Endothelial cell of umbilical vein (primary cell): Measurements from ENCODE around the gene DAD1. TPM values are rescaled to one million over a fixed set of nuclear protein-coding genes. Genes with fewer than 3 reads are reported as not detected.

Experiments used
- BruUV-seq: library from RNA; stranded (reverse); fragments of 400-500 nt; replicated peaks from 2 replicates; lab custom pipeline; 2021; lab: Mats Ljungman, UMichigan
- CTCF ChIA-PET: fragments of 300-600, 350-600 bp; sonication (Branson Sonifier 250); formaldehyde crosslinking; loops from one replicate; lab custom pipeline; 2021; ENCODE audit warnings: antibody characterized with exemption, inconsistent platforms; lab: Charles Lee
- POLR2A ChIA-PET: fragments of 300-600, 350-600 bp; sonication (Branson Sonifier 250); formaldehyde crosslinking; loops from one replicate; lab custom pipeline; 2021; ENCODE audit warnings: antibody characterized with exemption, inconsistent platforms; lab: Charles Lee
- DNase-seq: peaks from one replicate; pipeline ENCODE4 v3.0.0-alpha.2; 2011; ENCODE audit warnings: low read depth, low spot score
- FAIRE-seq: peaks from 2 replicates; lab custom pipeline; 2011; peaks lifted over from hg19 to GRCh38; lab: Jason Lieb, UNC
- H2AFZ ChIP-seq: 2 replicates; pipeline ENCODE4 v1.6.0; 2012; ENCODE audit warnings: low read depth, low read length, control low read depth, inconsistent platforms
- H3K27ac ChIP-seq: 2 replicates; pipeline ENCODE4 v1.5.1; 2011; ENCODE audit warnings: low read depth, mild to moderate bottlenecking, control low read depth, low read length, moderate library complexity; ENCODE audit not compliant: insufficient read depth
- H3K27me3 ChIP-seq, 2 experiments: 2 replicates each; pipeline versions ENCODE4 v1.6.0 to v1.6.1; 2011; ENCODE audit warnings: low read length in 2 of 2, mixed read lengths in 1 of 2; ENCODE audit not compliant: control insufficient read depth in 2 of 2, insufficient read depth in 2 of 2
- H3K36me3 ChIP-seq, 2 experiments: 2 replicates in 1 of 2; 3 replicates in 1 of 2; pipeline ENCODE4 v1.5.1; 2011; ENCODE audit warnings: low read length in 2 of 2, mild to moderate bottlenecking in 1 of 2, moderate library complexity in 1 of 2; ENCODE audit not compliant: control insufficient read depth in 2 of 2, insufficient read depth in 2 of 2; ENCODE audit errors: extremely low read depth in 1 of 2
- H3K4me1 ChIP-seq: 3 replicates; pipeline ENCODE4 v1.5.1; 2011; ENCODE audit warnings: mild to moderate bottlenecking, low read length; ENCODE audit not compliant: control insufficient read depth, insufficient read depth; ENCODE audit errors: extremely low read depth
- H3K4me2 ChIP-seq: 2 replicates; pipeline ENCODE4 v1.6.1; 2011; ENCODE audit warnings: low read length, control low read depth, mixed read lengths; ENCODE audit not compliant: insufficient read depth
- H3K4me3 ChIP-seq, 3 experiments: fragments of 200-600 bp in 1 of 3; sonication (generic), shearing (Covaris generic) in 1 of 3; replicated peaks in 1 of 3; 2 replicates each; pipeline ENCODE4 v1.5.1; 2011 to 2016; ENCODE audit warnings: control low read depth in 3 of 3, low read length in 3 of 3, mild to moderate bottlenecking in 2 of 3, inconsistent platforms in 1 of 3, low read depth in 1 of 3, moderate library complexity in 1 of 3; ENCODE audit not compliant: insufficient read depth in 1 of 3
- H3K79me2 ChIP-seq: 2 replicates; pipeline ENCODE4 v1.6.0; 2012; ENCODE audit warnings: low read length, inconsistent platforms; ENCODE audit not compliant: control insufficient read depth, insufficient read depth
- H3K9ac ChIP-seq: replicated peaks from 2 replicates; pipeline ENCODE3; 2011; ENCODE audit warnings: low read length, control low read depth; ENCODE audit not compliant: insufficient read depth; ENCODE audit errors: extremely low read depth
- H3K9me1 ChIP-seq: replicated peaks from 3 replicates; pipeline ENCODE4 v1.6.0; 2011; ENCODE audit warnings: mild to moderate bottlenecking, low read length; ENCODE audit not compliant: control insufficient read depth, insufficient read depth; ENCODE audit errors: extremely low read depth
- H3K9me3 ChIP-seq: replicated peaks from 2 replicates; pipeline ENCODE4 v1.5.1; 2012; ENCODE audit warnings: low read length, inconsistent platforms; ENCODE audit not compliant: control insufficient read depth, insufficient read depth
- H4K20me1 ChIP-seq: replicated peaks from 2 replicates; pipeline ENCODE3; 2011; ENCODE audit warnings: mild to moderate bottlenecking, low read length; ENCODE audit not compliant: control insufficient read depth, insufficient read depth; ENCODE audit errors: extremely low read depth
- CTCF ChIP-seq, 2 donors: IDR thresholded peaks; 1 replicate in 1 of 2; 2 replicates in 1 of 2; pipeline ENCODE4 v1.5.1; 2011; ENCODE audit warnings: low read length in 2 of 2, mild to moderate bottlenecking in 2 of 2, moderate library complexity in 2 of 2, control low read depth in 1 of 2, inconsistent platforms in 1 of 2, low read depth in 1 of 2; ENCODE audit not compliant: insufficient read depth in 1 of 2; ENCODE audit errors: extremely low read depth in 1 of 2
- EZH2 ChIP-seq: IDR thresholded peaks from 2 replicates; pipeline ENCODE4 v1.6.1; 2012; ENCODE audit warnings: borderline replicate concordance, low read depth, mild to moderate bottlenecking, moderate library complexity, low read length, inconsistent platforms; ENCODE audit not compliant: severe bottlenecking
- FOS ChIP-seq: IDR thresholded peaks from 2 replicates; pipeline ENCODE4 v1.6.1; 2011; ENCODE audit warnings: mild to moderate bottlenecking, low read length, moderate library complexity, borderline replicate concordance; ENCODE audit not compliant: insufficient read depth
- GATA2 ChIP-seq: IDR thresholded peaks from 2 replicates; pipeline ENCODE4 v1.7.0; 2011; ENCODE audit warnings: low read depth, mild to moderate bottlenecking, moderate library complexity, mixed read lengths, low read length; ENCODE audit not compliant: insufficient read length, insufficient read depth
- JUN ChIP-seq: IDR thresholded peaks from 2 replicates; pipeline ENCODE4 v1.6.1; 2011; ENCODE audit warnings: borderline replicate concordance, low read depth; ENCODE audit not compliant: insufficient read length, insufficient read depth
- MAX ChIP-seq: IDR thresholded peaks from 2 replicates; pipeline ENCODE4 v1.6.1; 2011; ENCODE audit not compliant: insufficient read depth, insufficient read length
- MYC ChIP-seq: IDR thresholded peaks from one replicate; pipeline ENCODE4 v1.6.1; 2011; ENCODE audit warnings: mild to moderate bottlenecking, low read depth, low read length
- POLR2A ChIP-seq: IDR thresholded peaks from 2 replicates; pipeline ENCODE4 v1.6.1; 2012; ENCODE audit warnings: low read depth, mild to moderate bottlenecking, control low read depth, low read length
- POLR2AphosphoS5 ChIP-seq: IDR thresholded peaks from 2 replicates; pipeline ENCODE4 v1.6.1; 2012; ENCODE audit warnings: low read depth, mild to moderate bottlenecking, control low read depth, low read length, moderate library complexity; ENCODE audit not compliant: insufficient read depth
- dilution Hi-C: fragments of 300-500 bp; cut with MboI; formaldehyde crosslinking; loops from one replicate; pipeline ENCODE4 v1.15.0; 2019; ENCODE audit warnings: low sequenced_read_pairs; ENCODE audit not compliant: extremely low pct_ligation_motif_present
- intact Hi-C: fragments of 100-400 bp; cut with micrococcal nuclease; formaldehyde crosslinking; loops from one replicate; pipeline ENCODE4 v1.10.0; 2022
- polyA plus RNA-seq, 4 experiments: library from polyadenylated mRNA; depleted of rRNA in 3 of 4; stranded (reverse) in 3 of 4; unstranded in 1 of 4; fragments of >200 nt; gene quantifications; 2 replicates each; pipeline versions ENCODE4 v1.2.1 to v1.2.3, GENCODE V29; 2011 to 2012; ENCODE audit warnings: missing spikeins in 1 of 4
- total RNA-seq: library from RNA; stranded (reverse); gene quantifications from 2 replicates; pipeline ENCODE4 v1.2.3, GENCODE V29; 2021

The DAD1 gene
- total and polyA plus RNA-seq, 2 donors (not counting 3 experiments of a cell fraction or from before 2014, with no cell fraction given): 299 to 1,227 TPM

GRCh38 chr14:22601456-22601855, 12.4 kb upstream of the DAD1 start:
- DNase-seq: no peak
- Histone ChIP-seq H3K36me3 (peaks cover 3 to 20% of the 10 kb centered on the region in 2 experiments), H3K27ac (no peak overlapping the region), H3K4me1 (peaks cover 14% of the 10 kb centered on the region), H3K9me1 (no peaks in the 10 kb centered on the region), H3K27me3 (no peaks in the 10 kb centered on the region), H3K79me2 (peaks cover 1% of the 10 kb centered on the region), H3K4me3 (no peak overlapping the region), H3K4me2 (no peak overlapping the region), H3K9me3 (no peaks in the 10 kb centered on the region), H4K20me1 (no peaks in the 10 kb centered on the region), H2AFZ (no peak overlapping the region), H3K9ac (no peak overlapping the region)
- TF ChIP-seq MYC: no peak
- TF ChIP-seq MAX: no peak
- TF ChIP-seq POLR2AphosphoS5: no peak
- no peak for TF ChIP-seq JUN
- TF ChIP-seq CTCF (IDR thresholded peaks at IDR 0.05; ENCODE audit: extremely low read depth in 1 of 2, insufficient read depth in 1 of 2, low read depth in 1 of 2, low read length in 2 of 2): no peak
- no peak for FAIRE-seq
- BruUV-seq: no TSS peak
- ChIA-PET POLR2A (no interaction called here), CTCF (interaction anchor here (0.8 to 2.7 kb wide), 2 partner anchors 31 to 52 kb away, joined by 3 to 16 read pairs; no protein-coding TSS in a partner anchor)
- dilution Hi-C loops (no loop called here), intact Hi-C loops (no loop called here)

- Histone ChIP-seq H3K9me1 (no peaks in the 10 kb centered on the region), H4K20me1 (no peaks in the 10 kb centered on the region), H3K27ac (no peak overlapping the region), H2AFZ (no peak overlapping the region), H3K4me3 (no peak overlapping the region), H3K9ac (no peak overlapping the region), H3K36me3 (peaks cover 3 to 15% of the 10 kb centered on the region in 2 experiments), H3K9me3 (no peaks in the 10 kb centered on the region), H3K4me2 (no peak overlapping the region), H3K27me3 (peaks cover 0 to 2% of the 10 kb centered on the region in 2 experiments), H3K79me2 (peaks cover 1% of the 10 kb centered on the region), H3K4me1 (peaks cover 14% of the 10 kb centered on the region)
- FAIRE-seq (no peak), DNase-seq (no peak)
- POLR2A ChIA-PET: no interaction called here
- dilution Hi-C loops (no loop called here), intact Hi-C loops (no loop called here)
- TF ChIP-seq POLR2AphosphoS5: no peak
- TF ChIP-seq JUN: no peak
- no peak for TF ChIP-seq POLR2A
- no peak for TF ChIP-seq FOS
- TF ChIP-seq GATA2: no peak
- TF ChIP-seq MAX: no peak
- no peak for TF ChIP-seq EZH2
- TF ChIP-seq MYC: no peak
- TF ChIP-seq CTCF (IDR thresholded peaks at IDR 0.05; ENCODE audit: extremely low read depth in 1 of 2, insufficient read depth in 1 of 2, low read depth in 1 of 2, low read length in 2 of 2): no peak
- CTCF ChIA-PET: interaction anchor here (1.1 to 4.2 kb wide), 5 partner anchors 12 to 330 kb away, joined by 3 to 45 read pairs (median 16); partner anchors contain the start of gene DAD1
- BruUV-seq: no TSS peak
Measured at GRCh38 chr14:22600027-22600426, 11.0 kb upstream of the DAD1 start.
